NCI-H2196 treated with DMSO at 0.1 percent for 48 hours (cell line): ENCODE data around the gene FBXL19.
"Not testable (repeated sequence)": the region's sequence is repeated elsewhere in the genome, so short reads cannot be mapped to it uniquely, and the experiment has no call there.

Experiments
- DNase-seq: peaks from one replicate; lab custom pipeline; 2025; ENCODE audit not compliant: unreplicated experiment; lab: John Stamatoyannopoulos, UW

The FBXL19 gene, protein sequence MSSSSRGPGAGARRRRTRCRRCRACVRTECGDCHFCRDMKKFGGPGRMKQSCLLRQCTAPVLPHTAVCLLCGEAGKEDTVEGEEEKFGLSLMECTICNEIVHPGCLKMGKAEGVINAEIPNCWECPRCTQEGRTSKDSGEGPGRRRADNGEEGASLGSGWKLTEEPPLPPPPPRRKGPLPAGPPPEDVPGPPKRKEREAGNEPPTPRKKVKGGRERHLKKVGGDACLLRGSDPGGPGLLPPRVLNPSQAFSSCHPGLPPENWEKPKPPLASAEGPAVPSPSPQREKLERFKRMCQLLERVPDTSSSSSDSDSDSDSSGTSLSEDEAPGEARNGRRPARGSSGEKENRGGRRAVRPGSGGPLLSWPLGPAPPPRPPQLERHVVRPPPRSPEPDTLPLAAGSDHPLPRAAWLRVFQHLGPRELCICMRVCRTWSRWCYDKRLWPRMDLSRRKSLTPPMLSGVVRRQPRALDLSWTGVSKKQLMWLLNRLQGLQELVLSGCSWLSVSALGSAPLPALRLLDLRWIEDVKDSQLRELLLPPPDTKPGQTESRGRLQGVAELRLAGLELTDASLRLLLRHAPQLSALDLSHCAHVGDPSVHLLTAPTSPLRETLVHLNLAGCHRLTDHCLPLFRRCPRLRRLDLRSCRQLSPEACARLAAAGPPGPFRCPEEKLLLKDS

DNA sequence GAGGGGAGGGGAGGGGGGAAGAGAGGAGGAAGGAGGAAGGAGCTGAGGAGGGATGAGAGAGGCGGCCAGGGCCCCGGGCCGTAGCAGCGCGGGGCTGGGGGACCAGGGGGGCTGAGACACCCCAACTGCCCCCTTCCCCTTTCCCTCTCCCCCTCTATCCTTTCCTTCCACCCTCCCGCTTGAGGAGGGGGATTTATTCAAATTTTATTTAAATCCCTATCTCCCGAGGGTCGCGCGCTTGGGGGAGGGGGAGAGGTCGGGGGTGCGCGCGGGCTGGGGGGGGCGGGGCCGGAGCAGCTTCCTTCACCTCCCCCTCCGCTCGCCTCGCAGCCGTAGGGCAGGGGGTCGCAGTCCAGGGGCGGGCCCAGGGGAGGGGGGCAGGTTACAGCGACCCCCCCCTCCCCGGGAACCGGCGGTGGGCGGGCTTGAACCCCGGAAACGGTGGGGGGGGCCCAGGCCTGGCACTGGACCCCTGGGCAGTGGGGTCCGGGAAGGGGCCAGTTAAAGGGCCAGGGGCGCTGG is at the start of gene FBXL19:
Gene FBXL19 (plus strand): TSS at position 19 of the 522 bp plus-strand sequence. CDS start 2,183 bp downstream, outside the sequence.
- no peak for DNase-seq

DNA sequence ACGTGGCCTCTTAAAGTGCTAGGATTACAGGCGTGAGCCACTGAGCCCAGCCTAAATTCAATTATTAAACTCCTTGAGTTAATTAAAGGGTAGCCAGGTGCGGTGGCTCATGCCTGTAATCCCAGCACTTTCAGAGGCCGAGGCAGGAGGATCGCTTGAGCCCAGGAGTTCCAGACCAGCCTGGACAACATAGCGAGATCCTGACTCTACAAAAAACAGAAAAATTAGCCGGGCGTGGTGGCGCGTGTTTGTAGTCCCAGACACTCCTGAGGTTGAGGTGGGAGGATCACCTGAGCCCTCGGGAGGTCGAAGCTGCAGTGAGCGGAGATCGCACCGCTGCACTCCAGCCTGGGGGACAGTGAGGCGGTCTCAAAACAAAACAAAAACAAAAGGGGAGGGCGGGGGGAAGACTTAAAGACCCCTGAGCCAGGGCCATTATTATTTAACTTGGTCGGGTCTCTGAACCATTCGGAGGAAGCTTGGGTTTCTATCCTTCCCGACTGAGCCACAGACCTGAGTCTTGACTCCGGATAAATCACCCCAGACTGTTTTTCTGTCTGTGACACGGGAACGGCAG is 49.0 kb upstream of the FBXL19 start:
- DNase-seq, result no peak

DNA sequence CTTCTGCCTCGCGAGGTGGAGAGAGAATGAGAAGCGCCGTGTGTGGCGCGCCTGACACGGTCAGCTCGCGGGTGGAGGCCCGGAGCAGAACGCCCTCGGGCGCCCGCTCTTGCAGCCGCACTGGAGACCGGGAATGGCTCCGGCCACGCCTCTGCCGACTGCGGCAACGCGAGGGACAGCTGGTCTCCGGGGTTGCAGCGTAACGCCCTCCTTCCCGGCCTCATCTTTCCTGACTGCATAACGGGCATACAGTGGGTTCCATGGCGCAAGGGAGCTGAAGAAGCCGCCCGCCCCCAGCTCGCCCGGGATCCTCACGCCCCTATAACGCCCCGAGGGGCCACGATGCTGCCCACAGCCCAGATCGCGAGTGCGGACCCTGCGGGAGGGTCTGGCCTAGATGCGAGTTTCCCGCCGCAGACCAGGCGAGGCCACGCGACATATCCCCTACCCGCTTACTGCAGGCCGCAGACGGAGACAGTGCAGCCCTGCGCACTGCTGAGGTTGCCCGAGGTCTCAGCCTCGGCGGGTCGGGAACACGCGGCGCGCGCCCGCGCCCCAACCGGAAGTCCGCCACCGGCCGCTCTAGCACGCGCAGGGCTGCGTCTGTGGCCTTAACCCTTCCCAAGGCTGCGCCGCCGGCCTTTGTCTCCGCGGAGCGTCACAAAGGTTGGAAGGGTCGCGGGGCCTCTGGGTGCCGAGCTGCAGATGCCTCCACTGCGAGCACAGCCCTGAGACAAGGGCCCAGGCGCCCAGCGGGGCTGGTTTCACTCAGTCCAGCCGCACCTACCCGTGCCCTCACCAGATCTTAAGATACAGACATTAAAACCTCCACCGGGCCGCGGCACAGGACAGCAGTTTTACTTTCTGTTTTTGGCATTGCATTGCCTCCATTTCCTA is 48.3 kb upstream of the FBXL19 start:
- peak; percentile 82 for DNase-seq

DNA sequence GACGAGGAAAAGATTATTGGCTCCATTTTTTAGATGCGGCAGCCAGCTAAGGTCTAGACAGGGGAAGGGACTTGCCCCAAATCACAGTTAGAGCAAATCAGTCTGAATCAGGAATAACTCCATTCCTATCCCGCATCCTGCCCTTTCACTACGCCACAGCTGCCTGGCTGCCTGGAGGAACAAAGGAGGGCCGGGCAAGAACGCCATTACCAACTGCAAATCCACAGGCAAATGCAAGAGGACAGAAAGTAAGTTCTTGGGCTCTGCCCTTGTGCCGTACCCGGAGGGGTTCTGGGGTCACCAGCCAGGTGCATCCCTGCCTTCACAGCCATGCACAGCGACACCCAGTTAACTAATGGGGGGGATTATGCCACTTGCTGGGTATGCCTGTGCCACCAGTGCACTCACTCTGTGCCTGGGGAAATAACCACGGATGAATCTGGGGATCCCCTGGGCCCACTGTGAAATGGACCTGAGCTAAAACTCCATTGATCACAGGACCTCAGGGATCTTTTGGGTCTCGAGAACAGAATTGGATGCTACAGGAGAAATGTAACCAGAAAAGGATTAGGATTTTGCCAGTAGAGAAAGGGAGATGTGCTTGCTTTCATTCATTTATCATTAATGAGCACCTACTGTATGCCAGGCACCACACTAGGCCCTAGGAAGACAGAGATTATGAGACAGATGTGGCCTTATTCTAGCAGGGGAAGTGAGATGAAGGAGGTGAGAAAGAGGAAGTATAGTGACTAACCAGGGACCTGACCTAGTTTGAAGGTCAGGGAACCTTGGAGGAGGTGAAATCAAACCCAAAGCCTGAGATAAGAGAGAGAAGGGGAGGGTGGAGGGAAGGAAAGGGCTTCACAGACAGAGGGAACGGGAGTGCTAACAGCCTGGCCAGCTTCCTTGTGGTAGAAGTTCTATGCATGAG is 47.2 kb upstream of the FBXL19 start:
- DNase-seq, result no peak

DNA sequence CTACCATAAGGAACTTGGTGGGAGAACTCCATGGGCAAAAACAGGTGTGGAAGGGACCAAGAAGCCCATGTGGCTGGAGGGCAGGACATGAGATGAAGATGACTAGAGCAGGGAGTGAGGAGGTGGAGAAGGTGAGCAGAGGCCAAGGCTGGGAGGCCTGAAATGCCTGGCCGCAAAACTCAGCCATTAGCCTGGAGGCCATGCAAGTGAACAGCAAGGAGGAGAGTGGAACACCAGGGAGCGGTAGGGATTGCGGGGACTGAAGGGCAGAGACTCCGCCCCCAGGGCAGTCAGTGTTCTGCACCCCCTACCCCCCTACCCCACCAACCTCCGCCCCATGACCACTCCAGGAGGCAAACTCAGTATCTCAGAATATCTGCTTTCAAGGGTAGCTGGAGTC is 46.5 kb upstream of the FBXL19 start:
- no peak for DNase-seq

DNA sequence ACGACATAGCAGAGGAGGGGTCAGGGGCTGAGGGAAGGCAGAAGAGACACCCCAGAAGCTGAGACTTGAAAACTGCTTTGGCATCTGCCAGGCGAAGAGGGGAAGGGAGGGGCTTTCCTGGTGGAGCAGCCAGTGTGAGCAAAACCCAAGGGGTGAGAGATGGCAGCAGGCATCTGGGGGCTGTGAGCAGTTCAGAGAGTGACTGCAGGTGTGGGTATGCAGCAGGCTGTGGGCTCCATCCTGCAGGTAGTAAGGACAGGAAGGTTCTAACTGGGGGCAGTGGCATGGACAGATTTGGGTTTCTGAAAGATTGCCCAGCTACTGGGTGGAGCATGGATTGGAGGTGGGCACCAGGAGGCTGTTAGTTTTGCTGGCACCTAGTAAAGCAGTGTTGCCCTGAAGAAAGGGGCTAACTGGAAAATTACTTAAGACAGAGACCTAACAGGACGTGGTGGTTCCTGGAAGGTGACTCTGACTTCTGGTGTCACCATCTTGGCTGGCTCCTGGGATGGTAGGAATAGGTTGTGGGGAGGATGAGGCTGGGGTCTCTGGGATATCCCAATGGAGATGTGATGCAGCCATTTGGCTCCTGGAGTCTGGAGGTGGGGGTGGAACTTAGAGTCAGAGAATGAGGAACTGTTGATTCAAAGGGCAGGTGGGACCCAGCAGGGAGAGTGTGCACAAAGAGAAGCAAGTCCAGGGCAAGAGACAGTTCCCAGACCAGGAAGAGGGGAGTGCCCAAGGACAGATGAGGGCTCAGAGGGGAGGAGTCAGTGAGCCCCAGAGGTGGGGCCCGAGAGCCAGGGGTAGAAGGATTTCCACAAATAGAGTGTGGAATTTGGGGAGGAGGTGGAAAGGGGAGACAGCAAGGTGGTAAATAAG is 40.7 kb upstream of the FBXL19 start:
- DNase-seq, result no peak

DNA sequence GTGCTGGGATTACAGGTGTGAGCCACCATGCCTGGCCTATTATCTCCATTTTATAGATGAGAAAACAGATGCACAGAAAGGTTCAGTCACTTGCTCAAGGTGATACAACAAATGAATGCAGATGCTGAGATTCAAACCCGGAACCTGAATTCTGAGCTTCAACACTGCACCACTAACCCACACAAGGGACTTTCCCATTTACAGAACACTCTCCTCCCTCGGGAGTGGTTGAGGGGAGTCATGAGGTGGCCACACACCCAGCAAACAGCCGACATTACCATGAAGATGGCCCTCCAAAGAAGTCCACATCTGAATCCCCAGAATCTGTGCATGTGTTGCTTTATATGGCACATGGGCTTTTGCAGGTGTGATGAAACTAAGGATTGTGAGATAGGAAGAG is 38.6 kb upstream of the FBXL19 start:
- no peak for DNase-seq

DNA sequence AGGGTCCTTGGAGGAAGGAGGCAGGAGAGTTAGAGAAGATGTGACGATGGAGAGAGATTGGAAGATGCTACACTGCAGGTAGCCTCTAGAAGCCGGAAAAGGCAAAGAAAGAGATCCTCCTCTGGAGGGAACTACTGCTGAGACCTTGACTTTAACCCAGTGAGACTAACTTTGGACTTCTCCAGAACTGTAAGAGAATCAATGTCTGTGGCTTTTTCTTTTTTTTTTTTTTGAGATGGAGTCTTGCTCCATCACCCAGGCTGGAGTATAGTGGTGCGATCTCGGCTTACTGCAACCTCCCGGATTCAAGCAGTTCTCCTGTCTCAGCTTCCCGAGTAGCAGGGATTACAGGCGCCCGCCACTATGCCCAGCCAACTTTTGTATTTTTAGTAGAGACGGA is 38.2 kb upstream of the FBXL19 start:
- no peak for DNase-seq

DNA sequence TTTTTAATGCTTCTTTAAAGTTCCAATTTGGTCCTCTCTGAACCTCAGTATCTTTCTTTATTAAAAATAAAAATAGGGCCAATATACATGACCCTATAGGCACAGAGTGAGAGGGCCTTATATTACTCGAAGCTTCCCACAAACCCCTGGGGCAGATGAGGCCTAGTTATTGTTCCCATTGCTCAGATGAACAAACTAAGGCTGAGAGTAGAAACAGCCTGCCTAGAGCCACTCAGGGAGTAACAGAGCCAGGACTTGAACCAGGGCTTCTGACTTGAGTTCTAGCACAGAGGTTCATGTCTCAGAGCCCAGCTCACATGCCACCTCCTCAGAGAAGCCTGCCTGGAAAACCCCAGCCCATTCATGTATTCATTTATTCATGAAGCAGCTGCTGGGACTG is 37.2 kb upstream of the FBXL19 start:
- DNase-seq, result no peak

DNA sequence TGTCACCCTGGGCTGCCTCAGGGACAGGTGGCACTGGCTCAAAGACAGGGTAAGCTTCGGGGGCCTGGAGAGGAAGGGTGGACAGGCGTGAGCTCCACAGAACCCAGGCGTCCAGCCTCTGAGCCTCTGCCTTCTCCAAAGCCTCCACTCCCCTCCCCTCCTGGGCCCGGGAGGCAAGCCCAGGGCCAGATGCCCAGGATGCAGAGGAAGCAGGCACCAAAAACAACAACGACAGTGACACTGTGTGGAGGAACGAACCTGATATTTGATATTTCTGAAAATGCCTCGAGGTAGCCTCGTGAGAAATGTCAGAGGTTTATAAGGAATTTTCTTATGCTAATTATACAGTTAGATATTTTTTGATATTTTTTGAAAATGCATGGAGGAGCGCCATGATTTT is 35.4 kb upstream of the FBXL19 start:
- DNase-seq, result no peak

DNA sequence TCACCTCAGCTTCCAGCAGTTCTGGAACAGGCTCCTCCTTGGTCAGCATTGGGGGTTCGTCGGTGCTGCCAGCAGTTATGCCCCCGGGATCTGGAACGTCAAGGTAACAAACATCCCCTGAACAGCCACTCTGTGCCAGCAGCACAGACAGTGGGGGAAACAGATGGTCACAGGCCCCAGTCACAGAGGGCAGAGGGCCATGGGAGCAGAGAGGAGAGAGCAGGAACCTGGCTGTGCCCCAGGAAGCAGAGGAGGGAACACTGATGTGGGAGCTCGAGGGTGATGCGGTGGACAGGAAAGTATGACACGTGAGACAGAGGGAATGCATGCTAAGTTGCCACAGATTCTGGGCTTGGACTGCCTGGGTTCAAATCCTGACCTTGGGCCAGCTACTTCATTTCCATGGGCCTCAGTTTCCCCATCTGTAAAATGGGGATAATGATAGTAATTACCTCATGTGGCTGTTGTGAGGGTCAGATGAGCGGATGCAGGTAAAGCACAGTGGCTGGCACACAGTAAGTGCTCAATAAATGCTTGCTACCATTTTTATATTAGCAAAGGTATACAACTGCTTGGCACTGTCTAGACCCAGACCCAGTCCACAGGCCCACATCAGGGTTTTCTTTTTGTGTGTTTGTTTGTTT is 34.4 kb upstream of the FBXL19 start:
- no peak for DNase-seq

DNA sequence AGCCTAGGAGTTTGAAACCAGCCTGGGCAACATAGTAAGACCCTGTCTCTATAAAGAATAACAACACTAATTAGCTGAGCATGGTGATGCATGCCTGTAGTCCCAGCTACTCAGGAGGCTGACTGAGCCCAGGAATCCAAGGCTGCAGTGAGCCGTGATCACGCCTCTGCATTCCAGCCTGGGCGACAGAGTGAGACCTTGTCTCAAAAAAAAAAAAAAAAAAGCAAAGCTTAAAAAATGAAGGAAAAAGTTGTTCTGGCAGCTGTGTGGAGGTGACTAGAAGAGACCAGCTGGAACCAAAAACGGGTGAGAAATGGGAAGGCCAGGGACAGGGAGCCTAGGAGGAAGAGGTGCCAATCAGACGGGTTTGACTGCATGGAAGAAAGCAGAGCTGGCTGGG is 33.7 kb upstream of the FBXL19 start:
- no peak for DNase-seq

DNA sequence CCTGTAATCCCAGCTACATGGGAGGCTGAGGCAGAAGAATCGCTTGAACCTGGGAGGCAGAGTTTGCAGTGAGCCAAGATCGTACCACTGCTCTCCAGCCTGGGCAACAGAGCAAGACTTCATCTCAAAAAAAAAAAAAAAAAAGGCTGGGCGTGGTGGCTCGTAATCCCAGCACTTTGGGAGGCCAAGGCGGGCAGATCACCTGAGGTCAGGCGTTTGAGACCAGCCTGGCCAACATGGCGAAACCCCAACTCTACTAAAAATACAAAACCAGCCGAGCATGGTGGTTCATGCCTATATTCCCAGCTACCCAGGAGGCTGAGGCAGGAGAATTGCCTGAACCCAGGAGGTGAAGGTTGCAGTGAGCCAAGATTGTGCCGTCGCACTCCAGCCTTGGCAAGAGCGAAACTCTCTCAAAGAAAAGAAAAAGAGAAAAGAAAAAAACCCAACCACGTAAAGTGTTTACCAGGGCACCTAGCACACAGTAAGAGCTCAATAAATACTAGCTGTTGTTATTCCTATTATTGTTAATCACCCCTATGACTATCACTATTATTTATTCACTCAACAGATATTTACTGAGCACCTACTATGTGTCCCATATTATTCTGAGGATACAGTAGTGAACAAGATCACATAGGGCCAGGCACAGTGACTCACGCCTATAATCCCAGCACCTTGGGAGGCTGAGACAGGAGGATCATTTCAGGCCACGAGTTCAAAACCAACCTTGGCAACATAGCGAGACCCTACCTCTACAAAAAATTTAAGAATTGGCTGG is 32.1 kb upstream of the FBXL19 start:
- DNase-seq, result not testable (repeated sequence)

DNA sequence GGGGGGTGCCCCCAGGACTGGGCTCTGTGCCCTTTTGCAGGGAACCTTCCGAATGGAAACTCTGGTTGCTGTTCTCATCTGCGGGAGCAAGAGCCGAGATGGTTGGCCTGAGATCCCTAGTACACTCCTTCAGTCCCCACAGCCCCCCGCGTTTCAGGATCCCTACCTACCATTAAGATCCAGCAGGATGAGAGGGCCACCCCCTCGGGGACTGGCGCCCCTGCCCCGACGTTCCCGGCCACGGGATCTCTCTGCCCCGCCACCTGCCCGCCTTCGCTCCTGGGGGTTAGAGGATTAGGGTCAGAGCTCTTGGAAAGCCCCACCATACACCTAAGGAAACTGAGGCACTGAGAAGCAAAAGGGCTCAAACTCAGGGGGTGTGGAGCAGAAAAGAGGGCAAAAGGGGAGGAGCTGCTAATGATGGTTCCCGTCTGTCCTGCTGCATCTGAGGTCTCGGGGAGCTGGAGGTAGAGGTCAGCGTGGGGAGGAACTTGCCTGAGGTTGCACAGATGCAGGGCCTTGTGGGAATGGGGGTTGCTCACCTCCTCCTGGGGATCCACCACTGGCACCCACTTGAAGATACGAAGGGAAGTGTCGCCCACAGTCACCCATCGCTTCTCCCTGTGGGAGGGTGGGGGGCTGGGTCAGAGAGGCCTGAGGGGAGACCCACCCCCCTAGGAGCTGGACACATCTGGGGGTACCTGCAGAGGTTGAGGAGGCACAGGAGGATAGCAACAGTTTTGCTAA is 30.5 kb upstream of the FBXL19 start:
- no peak for DNase-seq

DNA sequence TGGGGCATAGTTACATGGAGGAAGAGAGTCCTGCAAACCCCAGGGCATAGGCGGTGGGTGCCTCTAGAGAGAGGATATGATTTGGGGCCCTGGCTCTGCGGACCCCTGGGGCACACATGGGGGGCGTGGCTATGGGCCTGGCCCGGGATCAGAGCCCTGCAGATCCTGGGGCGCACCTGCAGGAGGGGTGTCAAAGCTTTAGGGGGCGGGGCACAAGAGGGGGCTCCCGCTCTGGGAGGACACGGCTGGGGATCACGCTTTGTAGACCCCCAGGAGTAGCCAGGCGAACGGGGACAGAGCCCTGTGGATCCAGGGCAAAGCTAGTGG is 30.0 kb upstream of the FBXL19 start:
- no peak for DNase-seq

DNA sequence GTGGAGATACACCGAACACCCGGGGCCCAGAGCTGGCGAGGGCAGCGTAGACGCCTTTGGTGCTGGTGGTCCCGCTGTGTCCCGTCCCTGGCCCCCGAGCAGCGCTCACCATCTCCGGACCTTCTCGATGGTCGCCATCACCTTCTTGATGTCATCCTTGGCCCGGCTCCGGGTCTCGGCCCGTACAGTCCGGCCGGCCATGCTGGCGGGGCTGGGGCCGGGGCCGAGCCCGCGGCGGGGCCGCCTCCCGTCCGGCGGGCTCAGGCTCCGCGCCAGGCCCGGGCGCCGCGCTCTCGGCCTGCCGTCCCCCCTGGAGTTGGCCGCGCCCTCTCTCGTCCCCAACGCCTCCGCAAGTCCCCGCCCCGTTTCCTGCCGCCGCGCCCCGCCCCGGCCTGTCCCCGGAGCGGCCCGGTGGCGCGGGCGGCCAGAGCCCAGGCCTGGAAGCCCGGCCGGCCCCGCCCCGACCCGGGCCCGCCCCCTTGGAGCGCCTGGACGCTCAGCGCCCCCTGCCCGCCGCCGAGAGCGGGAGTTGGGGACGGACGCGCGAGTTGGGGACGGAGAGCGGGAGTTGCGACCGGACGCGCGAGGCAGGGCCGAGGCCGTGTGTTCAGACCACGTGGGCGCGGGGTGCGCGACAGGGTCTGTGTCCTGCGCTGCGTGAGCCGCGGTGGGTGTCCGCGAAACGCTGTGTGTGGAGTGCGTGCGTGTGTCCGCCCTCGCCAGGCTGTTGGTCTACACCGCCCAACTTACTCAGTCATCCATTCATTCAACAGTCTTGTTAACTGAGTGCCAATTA is 29.4 kb upstream of the FBXL19 start, which contains the start of gene BCL7C:
Gene BCL7C (minus strand): TSS at position 334 of the 796 bp plus-strand sequence. CDS start 133 bp downstream, at position 201.
- DNase-seq, result peak; percentile 75
